Measurements from ENCODE around the gene OR6B3.

The OR6B3 gene

DNA sequence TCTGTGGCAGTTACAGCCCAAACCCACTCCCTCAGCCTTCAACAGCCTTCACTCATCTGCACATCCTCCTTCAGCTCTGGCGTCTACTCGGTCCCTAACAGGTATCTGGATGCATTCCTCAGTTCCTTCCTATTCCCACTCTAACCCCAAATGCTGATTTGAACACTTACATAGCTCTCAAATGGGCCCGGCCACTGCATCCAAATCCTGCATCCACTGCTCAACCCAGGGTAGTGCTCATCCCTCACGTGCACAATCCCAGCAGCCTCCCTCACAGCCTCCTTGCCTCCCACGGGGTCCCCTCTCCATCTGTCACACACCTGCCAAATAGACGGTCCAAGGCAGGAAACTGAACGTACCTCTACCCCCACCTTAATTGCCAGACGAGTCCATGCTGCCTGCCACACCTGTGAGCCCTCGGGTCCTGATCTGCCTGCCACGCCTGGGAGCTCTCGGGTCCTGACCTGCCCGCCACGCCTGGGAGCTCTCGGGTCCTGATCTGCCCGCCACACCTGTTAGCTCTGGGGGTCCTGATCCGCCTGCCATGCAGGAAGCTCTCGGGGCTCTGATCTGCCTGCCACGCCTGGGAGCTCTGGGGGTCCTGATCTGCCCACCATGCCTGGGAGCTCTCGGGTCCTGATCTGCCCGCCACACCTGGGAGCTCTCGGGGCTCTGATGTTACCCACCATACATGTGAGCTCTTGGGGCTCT is 9.9 kb downstream of the OR6B3 start:
- no peak for DNase-seq

DNA sequence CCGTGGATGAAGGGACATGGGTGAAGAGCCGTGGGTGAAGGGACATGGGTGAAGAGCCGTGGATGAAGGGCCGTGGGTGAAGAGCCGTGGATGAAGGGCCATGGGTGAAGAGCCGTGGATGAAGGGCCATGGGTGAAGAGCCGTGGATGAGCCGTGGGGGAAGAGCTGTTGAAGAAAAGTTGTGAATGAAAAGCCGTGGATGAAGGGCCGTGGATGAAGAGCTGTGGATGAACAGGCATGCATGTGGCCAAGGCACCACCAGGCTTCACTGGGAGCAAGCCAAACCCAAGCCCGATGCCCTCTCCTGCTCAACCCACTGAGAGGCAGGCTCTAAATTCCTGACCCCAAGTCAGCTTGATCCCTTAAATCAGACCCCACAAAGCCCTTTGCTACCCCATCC is 10.6 kb downstream of the OR6B3 start:
- DNase-seq: no peak

DNA sequence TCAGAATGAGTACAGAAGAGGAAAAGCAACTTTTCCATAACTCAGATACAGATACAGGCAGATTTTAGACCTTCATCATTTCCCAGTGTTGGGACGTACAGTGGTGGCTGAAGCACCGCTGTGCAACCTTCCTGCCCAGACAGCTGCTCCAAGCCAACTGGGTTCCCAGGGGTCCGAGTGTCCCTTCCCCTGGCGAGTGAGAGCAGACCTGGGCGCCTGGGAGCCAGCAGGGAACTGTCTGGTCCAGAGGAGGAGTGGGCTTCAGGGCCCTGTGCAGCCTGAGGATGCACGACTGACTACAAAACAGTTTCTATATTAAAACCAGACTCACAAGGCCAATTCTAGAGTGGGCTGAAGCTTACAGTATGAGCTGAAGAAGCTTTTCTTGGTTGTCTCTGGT is 12.0 kb downstream of the OR6B3 start:
- DNase-seq: no peak

DNA sequence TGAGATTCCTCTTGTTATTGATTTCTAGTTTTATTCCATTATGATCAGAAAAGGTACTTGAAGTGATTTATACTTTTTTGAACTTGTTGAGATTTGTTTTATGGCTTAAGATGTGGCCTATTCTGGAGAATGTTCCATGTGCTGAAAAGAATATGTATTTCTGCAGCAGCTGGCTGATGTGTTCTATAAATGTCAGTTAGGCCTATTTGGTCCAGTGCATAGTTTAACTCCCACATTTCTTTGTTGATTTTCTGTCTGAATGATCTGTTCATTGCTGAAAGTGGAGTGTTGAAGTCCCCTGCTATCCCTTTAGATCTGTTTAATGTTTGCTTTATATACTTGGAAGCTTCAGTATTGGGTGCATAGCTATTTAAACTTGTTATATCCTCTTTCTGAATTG is 16.0 kb downstream of the OR6B3 start:
- DNase-seq: no peak

DNA sequence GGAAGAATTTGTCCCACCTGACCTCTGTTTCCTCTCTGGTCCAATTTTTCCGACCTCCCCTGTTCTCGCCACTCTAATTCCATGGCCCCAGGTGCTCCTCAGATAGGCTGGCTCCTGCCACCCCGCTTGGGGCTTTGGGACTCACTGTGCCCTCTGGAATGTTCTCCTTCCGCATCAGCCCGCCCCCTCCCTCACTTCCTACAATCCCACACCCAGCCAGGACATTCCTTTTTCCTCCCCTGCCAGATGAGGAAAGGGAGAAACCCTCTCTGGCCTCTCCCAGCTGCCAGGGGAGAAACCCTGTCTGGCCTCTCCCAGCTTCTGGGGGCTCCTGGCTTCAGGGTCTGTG is 20.0 kb downstream of the OR6B3 start:
- no peak for DNase-seq

DNA sequence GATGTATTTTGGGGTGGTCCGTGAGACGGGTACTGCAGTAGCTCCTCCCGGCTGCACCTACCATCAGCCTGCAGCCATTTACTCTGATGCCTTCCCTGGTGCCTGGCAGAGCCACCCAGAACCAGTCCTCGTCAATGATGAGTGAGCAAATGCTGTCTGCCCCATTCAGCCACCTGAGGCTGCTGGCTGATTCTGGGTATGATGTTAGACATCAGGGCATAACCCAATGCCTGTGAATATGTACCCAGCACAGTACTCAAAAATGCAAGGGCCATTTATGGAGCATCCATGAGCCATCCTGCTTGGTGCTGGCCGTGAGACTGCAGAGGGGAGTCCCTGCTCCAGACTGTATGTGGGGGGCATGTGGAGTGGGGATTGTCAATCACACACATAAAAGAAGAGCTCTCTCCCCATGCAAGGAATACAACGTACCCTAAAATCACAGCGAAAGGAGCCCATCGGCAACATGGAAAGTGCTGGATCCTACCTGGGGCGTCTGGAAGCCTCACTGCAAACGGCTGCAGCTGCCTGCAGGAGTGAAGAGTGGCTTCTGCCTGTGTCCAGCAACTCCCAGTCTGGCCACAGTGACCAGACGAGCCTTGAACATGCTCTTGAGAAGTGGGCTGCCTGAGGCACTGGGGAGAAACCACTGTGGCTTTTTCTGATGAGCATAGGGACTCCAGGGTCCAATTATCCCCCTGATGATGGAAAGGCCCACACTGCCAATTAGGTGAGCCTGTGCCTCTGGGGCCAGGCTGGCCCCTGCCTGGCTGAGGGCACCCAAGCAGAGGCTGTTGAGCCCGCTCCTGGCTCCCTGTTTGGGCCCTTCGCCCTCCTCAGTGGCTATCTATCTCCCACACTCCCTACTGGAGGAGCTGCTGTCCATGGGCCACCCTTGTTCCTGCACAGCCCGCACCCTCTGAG is 20.7 kb downstream of the OR6B3 start:
- DNase-seq: no peak

DNA sequence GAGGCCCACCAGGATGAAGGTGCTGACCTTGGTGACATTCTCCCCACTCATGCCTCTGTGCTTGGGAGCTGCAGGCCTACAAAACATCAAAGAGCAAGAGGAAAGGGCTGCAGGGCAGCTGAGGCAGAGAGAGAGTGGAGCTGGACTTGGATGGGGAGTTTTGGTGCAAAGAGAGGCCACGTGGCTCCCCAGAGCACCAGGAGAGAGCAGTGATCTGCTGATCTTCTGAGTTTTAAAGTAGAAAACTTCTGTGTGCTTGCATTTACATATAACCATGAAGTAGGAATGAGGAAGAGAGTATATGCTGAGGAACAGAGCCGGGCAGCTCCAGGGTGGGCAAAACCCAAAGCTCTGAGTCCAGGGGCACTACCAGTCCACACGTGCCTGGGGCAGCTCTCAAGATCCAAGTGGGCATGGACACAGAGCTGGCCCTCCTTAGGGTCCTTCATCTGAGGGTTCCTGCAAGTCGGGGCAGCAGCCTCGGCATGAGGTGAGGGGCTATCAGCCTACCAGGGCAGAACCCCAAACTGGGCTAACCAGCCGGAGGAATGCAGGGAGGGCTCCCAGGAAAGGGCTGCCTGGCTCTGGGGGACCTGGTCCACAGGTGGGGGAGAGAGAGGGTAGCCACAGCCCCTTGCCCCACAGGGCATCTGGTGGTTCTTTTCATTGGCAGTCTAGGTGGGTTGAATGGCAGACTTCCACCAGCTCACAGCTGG is 22.8 kb downstream of the OR6B3 start, which contains the start of gene OR6B2:
Gene OR6B2, minus strand, starts transcription at position 51 of the 716 bp plus-strand sequence. Its CDS starts 0 bp downstream, at position 51.
- DNase-seq: no peak

DNA sequence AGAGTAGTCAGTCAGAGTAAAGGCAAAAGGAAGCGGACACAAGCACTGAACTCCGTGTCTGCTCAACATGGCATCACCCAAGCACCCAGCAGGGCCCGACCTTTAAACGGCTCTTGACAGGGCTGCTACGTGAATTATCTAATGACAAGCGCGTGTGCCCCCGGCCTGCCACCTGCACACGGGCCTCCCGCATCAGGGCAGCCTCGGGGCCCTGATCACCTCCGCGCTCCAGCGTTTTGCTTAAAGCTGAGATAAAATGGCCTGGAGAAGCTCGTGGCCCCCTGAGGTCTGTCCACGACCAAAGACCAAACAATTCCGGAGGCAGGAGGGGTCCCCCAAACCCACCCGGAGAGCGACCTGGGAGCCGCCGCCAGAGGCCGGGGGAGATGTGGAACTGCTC is 28.6 kb downstream of the OR6B3 start:
- peak in 2 of 14 donors; percentile 52 to 63 for DNase-seq

DNA sequence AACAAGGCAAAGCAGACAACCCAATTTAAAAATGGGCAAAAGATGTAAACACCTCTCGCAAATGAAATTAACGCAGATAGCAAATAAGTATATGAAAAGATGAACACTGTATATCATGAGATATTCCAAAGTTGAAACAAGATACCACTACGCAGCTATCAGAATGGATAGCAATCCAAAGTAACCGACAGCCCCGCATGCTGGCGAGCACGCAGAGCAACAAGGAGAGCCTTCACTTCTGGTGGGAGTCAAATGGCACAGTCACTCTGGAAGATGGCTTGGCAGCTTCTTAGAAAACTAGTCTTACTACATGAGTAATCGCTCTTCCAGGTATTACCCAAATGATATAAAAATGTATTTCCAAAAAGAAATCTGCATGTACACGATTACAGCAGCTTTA is 29.5 kb downstream of the OR6B3 start:
- no peak for DNase-seq

DNA sequence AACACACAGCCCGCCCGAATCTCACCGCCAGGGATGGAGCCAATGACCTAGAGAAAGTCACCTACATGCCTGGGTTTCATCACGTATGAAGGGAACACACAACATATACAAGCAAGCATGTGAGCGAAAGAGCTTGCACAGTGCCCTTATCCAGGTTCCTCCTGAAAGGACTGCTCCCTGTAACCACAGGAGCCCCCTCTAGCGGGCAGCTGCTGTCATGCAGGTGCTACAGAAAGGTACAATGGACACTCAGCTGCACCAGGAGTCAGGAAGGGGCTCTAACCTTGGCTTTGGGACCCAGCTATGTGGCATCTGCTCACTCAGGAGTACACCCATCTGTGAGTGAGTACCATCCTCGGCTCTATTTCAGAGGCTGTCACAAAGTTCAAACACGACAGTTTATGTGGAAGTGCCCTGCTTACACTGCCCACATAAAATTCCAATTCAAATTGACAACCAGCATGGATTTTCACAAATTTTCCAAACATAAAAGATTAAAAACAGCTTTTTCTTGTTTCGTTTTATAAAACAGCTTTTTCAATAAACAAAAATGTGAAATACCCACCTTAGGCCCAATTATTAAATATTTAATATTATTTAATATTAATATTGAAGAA is 31.7 kb downstream of the OR6B3 start:
- DNase-seq: peak in 2 of 14 donors; percentile 11 to 35

DNA sequence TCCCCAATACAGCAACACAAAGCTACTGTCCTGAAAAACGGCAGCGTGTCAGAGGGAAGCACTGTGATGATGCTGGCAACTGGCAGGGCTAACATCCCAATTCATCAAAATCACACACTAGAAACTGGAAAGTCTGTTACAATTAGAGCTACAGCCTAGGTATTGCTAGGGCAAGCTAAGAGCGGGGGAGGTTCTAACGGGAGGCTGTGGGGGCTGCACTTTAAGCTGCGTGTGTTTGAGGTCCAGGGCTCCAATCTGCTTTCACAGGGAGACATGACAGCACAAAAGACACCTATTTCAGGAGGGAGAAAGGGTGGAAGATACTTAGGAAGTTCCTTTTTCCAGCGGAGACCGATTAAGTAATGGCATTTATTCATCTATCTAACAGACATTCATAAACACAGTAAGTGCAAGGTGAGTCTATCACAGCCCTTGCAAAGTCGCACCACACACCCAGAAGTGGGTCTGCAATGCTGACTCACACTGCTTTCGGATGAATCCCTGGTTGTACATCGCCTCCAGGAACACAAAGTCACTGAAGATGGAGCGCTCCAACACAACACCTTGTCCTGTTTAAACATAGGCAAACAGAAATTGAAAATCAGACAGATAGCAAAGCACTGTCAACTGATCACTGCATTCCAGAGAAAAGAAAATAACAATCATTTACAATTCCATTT is 35.1 kb downstream of the OR6B3 start:
- DNase-seq: no peak

DNA sequence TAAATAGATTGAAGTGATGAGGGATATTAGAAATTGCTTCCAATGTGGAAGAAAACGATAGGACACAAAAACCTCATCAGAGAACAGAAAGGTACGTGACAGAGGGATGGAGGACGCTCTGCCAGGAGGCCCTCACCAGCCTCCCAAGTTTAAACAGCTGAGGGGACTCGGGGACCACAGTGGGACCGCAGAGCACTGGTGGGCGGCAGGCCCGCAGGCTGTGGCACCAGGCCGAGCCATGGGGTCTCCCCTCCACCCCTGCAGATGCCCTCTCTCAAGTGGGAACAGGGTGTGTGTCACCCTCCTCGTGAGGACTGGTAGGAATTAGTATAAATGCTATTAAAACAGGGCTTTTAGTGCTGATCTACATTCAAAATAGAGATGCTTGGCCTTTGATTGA is 39.0 kb downstream of the OR6B3 start:
- DNase-seq: no peak

DNA sequence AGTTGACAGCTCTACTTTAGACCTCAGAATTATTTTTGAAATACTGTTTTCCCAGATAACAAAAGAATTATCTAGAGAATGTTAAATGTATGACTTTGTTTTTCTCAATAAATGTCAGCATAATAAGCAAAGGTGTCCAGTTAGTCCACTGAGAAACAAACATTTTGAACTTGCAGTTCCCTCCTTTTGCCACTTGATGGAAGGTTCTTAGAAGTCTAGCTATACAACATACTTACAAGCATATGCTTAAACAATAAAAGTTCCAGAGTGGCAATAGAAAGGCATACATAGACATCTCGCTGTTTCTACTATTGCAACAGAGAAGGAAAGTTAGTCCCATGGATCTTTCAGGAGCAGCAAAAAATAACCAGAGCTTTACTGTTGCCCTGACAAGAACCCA is 40.0 kb downstream of the OR6B3 start:
- DNase-seq: no peak

DNA sequence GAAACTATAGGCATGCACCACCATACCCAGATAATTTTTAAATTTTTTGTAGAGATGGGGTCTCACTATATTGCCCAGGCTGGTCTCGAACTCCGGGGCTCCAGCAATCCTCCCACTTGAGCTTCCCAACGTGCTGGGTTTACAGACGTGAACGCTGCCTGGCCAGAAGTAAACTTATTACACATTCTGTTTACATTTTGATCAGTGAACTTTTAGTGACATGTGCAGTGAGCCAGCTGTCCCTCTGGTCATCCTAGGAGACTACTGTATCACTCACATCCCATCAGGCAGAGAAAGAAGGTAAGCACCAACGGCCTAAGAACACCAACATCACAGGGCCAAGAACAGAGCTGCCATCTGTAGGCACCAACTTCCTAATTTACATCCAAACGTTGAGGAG is 50.3 kb downstream of the OR6B3 start:
- no peak for DNase-seq

DNA sequence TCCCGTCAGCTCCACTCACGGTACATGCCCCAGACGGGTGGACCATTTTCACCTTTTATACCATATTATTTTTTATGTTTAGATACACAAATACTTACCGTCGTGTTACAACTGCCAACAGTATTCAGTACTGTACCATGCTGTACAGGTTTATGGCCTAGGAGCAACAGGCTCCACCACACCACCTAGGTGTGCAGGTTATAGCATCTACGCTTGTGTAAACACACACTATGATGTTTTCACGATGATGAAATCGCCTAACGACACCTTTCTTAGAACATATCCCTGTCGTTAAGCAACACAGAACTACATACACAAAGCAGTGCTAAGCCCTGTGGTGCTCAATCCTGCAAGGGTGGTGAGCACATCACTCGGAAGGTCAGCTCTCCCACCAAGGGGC is 52.6 kb downstream of the OR6B3 start:
- DNase-seq: no peak

DNA sequence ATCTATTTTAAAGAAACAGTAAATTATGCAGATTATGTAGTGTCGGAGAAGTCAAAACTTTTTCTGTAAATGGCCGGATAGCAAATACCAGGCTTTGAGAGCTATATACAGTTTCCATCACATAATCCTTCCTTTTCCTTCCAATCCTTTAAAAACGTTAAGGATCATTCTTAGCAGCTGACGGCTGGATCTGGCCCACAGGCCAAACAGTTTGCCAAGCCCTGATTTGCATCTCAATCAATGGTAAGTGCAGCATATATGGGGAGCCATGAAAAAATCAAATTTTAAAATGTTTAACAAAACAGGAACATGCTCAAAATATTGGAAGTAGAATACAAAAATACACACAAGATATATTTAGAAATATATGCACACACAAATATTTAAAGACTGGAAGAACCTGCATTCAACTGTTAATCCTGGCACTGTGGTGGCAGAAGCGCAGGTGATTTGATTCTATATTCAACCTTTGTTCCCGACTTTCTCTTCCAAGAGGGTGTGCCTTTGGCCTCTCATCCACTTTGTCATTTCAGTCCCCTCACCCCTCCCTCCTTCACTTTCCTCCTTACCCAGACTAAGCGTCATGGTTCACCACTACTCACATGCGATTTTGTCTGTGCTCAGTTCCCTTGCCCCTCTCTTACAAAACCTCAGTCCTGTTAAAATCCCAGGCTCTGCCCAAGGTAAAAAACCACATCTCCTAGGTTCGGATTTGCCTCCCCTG is 55.5 kb downstream of the OR6B3 start:
- DNase-seq: no peak
